ENCODE data around the gene PPP1R7.

- TF ChIP-seq CTCF (IDR thresholded peaks at IDR 0.05), result no peak
- TF ChIP-seq EZH2 (IDR thresholded peaks at IDR 0.05), result no peak
- no peak for TF ChIP-seq EZH2phosphoT487 (IDR thresholded peaks at IDR 0.05)
These were observed 667 bp upstream of the PPP1R7 start for GRCh38 chr2:241149675-241149924.

Measured in neural progenitor cell (in vitro differentiated cells).